Measurements from ENCODE around the gene MAP3K15. TPM values are rescaled to one million over a fixed set of nuclear protein-coding genes. Genes with fewer than 3 reads are reported as not detected.
"Not testable (repeated sequence)": the region's sequence is repeated elsewhere in the genome, so short reads cannot be mapped to it uniquely, and the experiment has no call there.

MAP3K15 gene
- total RNA-seq, 1 donor from 2014 or later, result 1.7 TPM

- H3K4me1 Mint-ChIP-seq (ENCODE audit: unreplicated experiment), result no peaks in the 10 kb centered on the region
- peaks cover 6% of the 10 kb centered on the region for H3K27me3 Mint-ChIP-seq (ENCODE audit: unreplicated experiment)
- H3K9me3 Mint-ChIP-seq (ENCODE audit: unreplicated experiment), result no peaks in the 10 kb centered on the region
- H3K36me3 Mint-ChIP-seq (ENCODE audit: low read depth, unreplicated experiment), result no peaks in the 10 kb centered on the region
- no peak overlapping the region for H3K4me3 Mint-ChIP-seq (ENCODE audit: unreplicated experiment)
- no peak for DNase-seq (ENCODE audit: low spot score)
- TF ChIP-seq CTCF (IDR thresholded peaks at IDR 0.05; ENCODE audit: unreplicated experiment), result peak; percentile 52
- H3K27ac Mint-ChIP-seq (ENCODE audit: unreplicated experiment), result no peak overlapping the region
These were observed 352 bp upstream of the MAP3K15 start for GRCh38 chrX:19515615-19516105.

- H3K4me3 Mint-ChIP-seq (ENCODE audit: unreplicated experiment), result no peak overlapping the region
- H3K36me3 Mint-ChIP-seq (ENCODE audit: low read depth, unreplicated experiment), result no peaks in the 10 kb centered on the region
- H3K9me3 Mint-ChIP-seq (ENCODE audit: unreplicated experiment), result no peaks in the 10 kb centered on the region
- DNase-seq (ENCODE audit: low spot score), result no peak
- no peaks in the 10 kb centered on the region for H3K4me1 Mint-ChIP-seq (ENCODE audit: unreplicated experiment)
- H3K27me3 Mint-ChIP-seq (ENCODE audit: unreplicated experiment), result peaks cover 6% of the 10 kb centered on the region
- no peak for TF ChIP-seq CTCF (IDR thresholded peaks at IDR 0.05; ENCODE audit: unreplicated experiment)
- no peak overlapping the region for H3K27ac Mint-ChIP-seq (ENCODE audit: unreplicated experiment)
These were observed 1.9 kb downstream of the MAP3K15 start for GRCh38 chrX:19513383-19513782.

GRCh38 chrX:19512961-19513360 lies 2.3 kb downstream of the MAP3K15 start:
- no peak for TF ChIP-seq CTCF (IDR thresholded peaks at IDR 0.05; ENCODE audit: unreplicated experiment)
- no peaks in the 10 kb centered on the region for H3K36me3 Mint-ChIP-seq (ENCODE audit: low read depth, unreplicated experiment)
- no peak for DNase-seq (ENCODE audit: low spot score)
- no peak overlapping the region for H3K27ac Mint-ChIP-seq (ENCODE audit: unreplicated experiment)
- no peaks in the 10 kb centered on the region for H3K4me1 Mint-ChIP-seq (ENCODE audit: unreplicated experiment)
- peaks cover 6% of the 10 kb centered on the region for H3K27me3 Mint-ChIP-seq (ENCODE audit: unreplicated experiment)
- no peak overlapping the region for H3K4me3 Mint-ChIP-seq (ENCODE audit: unreplicated experiment)
- H3K9me3 Mint-ChIP-seq (ENCODE audit: unreplicated experiment), result no peaks in the 10 kb centered on the region

GRCh38 chrX:19512359-19512758 lies 2.9 kb downstream of the MAP3K15 start:
- Mint-ChIP-seq H3K4me1 (ENCODE audit: unreplicated experiment) (no peaks in the 10 kb centered on the region), H3K4me3 (ENCODE audit: unreplicated experiment) (no peak overlapping the region), H3K27me3 (ENCODE audit: unreplicated experiment) (peaks cover 6% of the 10 kb centered on the region), H3K27ac (ENCODE audit: unreplicated experiment) (no peak overlapping the region), H3K36me3 (ENCODE audit: low read depth, unreplicated experiment) (no peaks in the 10 kb centered on the region), H3K9me3 (ENCODE audit: unreplicated experiment) (no peaks in the 10 kb centered on the region)
- TF ChIP-seq CTCF (IDR thresholded peaks at IDR 0.05; ENCODE audit: unreplicated experiment), result no peak
- DNase-seq (ENCODE audit: low spot score), result no peak

GRCh38 chrX:19511796-19512195 lies 3.5 kb downstream of the MAP3K15 start:
- not testable (repeated sequence) for H3K4me1 Mint-ChIP-seq (ENCODE audit: unreplicated experiment); H3K9me3 Mint-ChIP-seq (ENCODE audit: unreplicated experiment); H3K27ac Mint-ChIP-seq (ENCODE audit: unreplicated experiment)

More at GRCh38 chrX:19511796-19512195, 3.5 kb downstream of the MAP3K15 start:
- not testable (repeated sequence) for H3K4me3 Mint-ChIP-seq (ENCODE audit: unreplicated experiment); DNase-seq (ENCODE audit: low spot score); H3K27me3 Mint-ChIP-seq (ENCODE audit: unreplicated experiment); H3K36me3 Mint-ChIP-seq (ENCODE audit: low read depth, unreplicated experiment)

Data from endothelial cell (in vitro differentiated cells).